A673 (cell line): ENCODE data around the gene ITGA6.
A peak's percentile ranks its signal among the peaks of the same experiment; 100 is the strongest.

Experiments
- CTCF ChIP-seq: fragments of 300-800, 200-600 bp; sonication (generic); conservative IDR thresholded peaks from 2 replicates; pipeline ENCODE4 v1.5.1; 2017; ENCODE audit warnings: low read depth, mild to moderate bottlenecking, antibody characterized with exemption, low read length, moderate library complexity, mixed read lengths
- EZH2 ChIP-seq: fragments of 200-600 bp; sonication (generic); IDR thresholded peaks from 2 replicates; pipeline ENCODE4 v1.6.1; 2017; ENCODE audit warnings: borderline replicate concordance, low read depth, mild to moderate bottlenecking, mixed read lengths, antibody characterized with exemption, low read length; ENCODE audit not compliant: poor library complexity, severe bottlenecking

GRCh38 chr2:172461591-172462372 is 34.4 kb downstream of the ITGA6 start:
- TF ChIP-seq EZH2 (no peak), CTCF (peak; percentile 93)
